ENCODE measurements around the gene INO80B. TPM values are rescaled to one million over a fixed set of nuclear protein-coding genes. Genes with fewer than 3 reads are reported as not detected.

Gene INO80B
- total and polyA plus RNA-seq, 9 of the 15 experiments (the other 6 are each of a cell fraction or from before 2014, with no cell fraction given), result 0.41 to 22.6 (median 9.0) TPM

GRCh38 chr2:74426181-74426758 is 28.6 kb upstream of the INO80B start:
- Histone ChIP-seq H2AFZ (ENCODE audit: low read depth, low read length) (no peak overlapping the region), H3K9me1 (ENCODE audit: control insufficient read depth, insufficient read depth, low read length) (no peaks in the 10 kb centered on the region), H4K20me1 (replicated peaks; ENCODE audit: control insufficient read depth, insufficient read depth, low read length) (no peaks in the 10 kb centered on the region), H3K79me2 (ENCODE audit: control insufficient read depth, insufficient read depth, low read length) (no peaks in the 10 kb centered on the region), H3K9ac (ENCODE audit: insufficient read depth in 1 of 2, low read depth in 2 of 2, low read length in 2 of 2) (peak overlapping the region in 1 of 2 experiments; percentile 36; a peak in 2 of 4 replicates), H3K36me3 (ENCODE audit: control insufficient read depth, insufficient read depth, low read length) (no peaks in the 10 kb centered on the region), H3K27ac (ENCODE audit: extremely low read depth, low read depth, low read length) (no peak overlapping the region), H3K27me3 (ENCODE audit: control insufficient read depth in 2 of 2, insufficient read depth in 2 of 2, low read length in 2 of 2) (peaks cover 0 to 8% of the 10 kb centered on the region in 2 experiments; a peak in 2 of 5 replicates), H3K4me1 (replicated peaks in 1 of 2; ENCODE audit: control insufficient read depth in 2 of 2, insufficient read depth in 2 of 2, low read length in 2 of 2) (peaks cover 0 to 25% of the 10 kb centered on the region in 2 experiments; a peak in 3 of 5 replicates), H3K4me2 (ENCODE audit: insufficient read depth, low read length) (no peak overlapping the region), H3K4me3 (no peak overlapping the region), H3K9me3 (replicated peaks; ENCODE audit: control insufficient read depth, insufficient read depth, low read depth, low read length) (no peaks in the 10 kb centered on the region)
- peak in 2 of 4 experiments; percentile 39 to 40 for DNase-seq (ENCODE audit: extremely low read depth in 1 of 4, low spot score in 3 of 4)
- 32% methylated on average over 12 of the region's 14 CpGs for WGBS (ENCODE audit: insufficient coverage, low coverage, missing lambda C conversion rate)
- no peak for FAIRE-seq
- ATAC-seq, result no peak
- in situ Hi-C loops (cut with MboI), result no loop called here
- no peak for TF ChIP-seq RFX5 (IDR thresholded peaks at IDR 0.05; ENCODE audit: low read depth, low read length)
- no peak for TF ChIP-seq EP400 (IDR thresholded peaks at IDR 0.05)
- TF ChIP-seq PTBP1 (IDR thresholded peaks at IDR 0.05; ENCODE audit: low read depth, low read length), result no peak
- 0 out of 2 replicates have a peak, but pooled peaks have one; percentile 35 for TF ChIP-seq CBFA2T3 (IDR thresholded peaks at IDR 0.05)
- TF ChIP-seq ZNF76 (CRISPR knock-in tag; IDR thresholded peaks at IDR 0.05; ENCODE audit: borderline replicate concordance), result no peak
- intact Hi-C loops (cut with micrococcal nuclease), result no loop called here
- CTCF ChIA-PET (ENCODE audit: low intra/inter-chr PET ratio), result no interaction called here
- no TSS peak for BruUV-seq (replicated peaks)
- POLR2A ChIA-PET, result interaction anchor here (2.1 kb wide), 1 partner anchor 14 kb away, joined by 5 read pairs; no protein-coding TSS in a partner anchor

GRCh38 chr2:74427551-74427950 is 27.3 kb upstream of the INO80B start:
- ATAC-seq, result no peak

More at GRCh38 chr2:74427551-74427950, 27.3 kb upstream of the INO80B start:
- Histone ChIP-seq H3K36me3 (ENCODE audit: control insufficient read depth, insufficient read depth, low read length) (no peaks in the 10 kb centered on the region), H3K4me2 (ENCODE audit: insufficient read depth, low read length) (no peak overlapping the region), H3K79me2 (ENCODE audit: control insufficient read depth, insufficient read depth, low read length) (no peaks in the 10 kb centered on the region), H3K27me3 (ENCODE audit: control insufficient read depth in 2 of 2, insufficient read depth in 2 of 2, low read length in 2 of 2) (no peaks in the 10 kb centered on the region), H3K4me3 (no peak overlapping the region), H3K4me1 (replicated peaks in 1 of 2; ENCODE audit: control insufficient read depth in 2 of 2, insufficient read depth in 2 of 2, low read length in 2 of 2) (peaks cover 0 to 16% of the 10 kb centered on the region in 2 experiments; a peak in 1 of 5 replicates), H3K9me3 (replicated peaks; ENCODE audit: control insufficient read depth, insufficient read depth, low read depth, low read length) (no peaks in the 10 kb centered on the region), H3K9me1 (ENCODE audit: control insufficient read depth, insufficient read depth, low read length) (no peaks in the 10 kb centered on the region), H2AFZ (ENCODE audit: low read depth, low read length) (no peak overlapping the region), H3K9ac (ENCODE audit: insufficient read depth in 1 of 2, low read depth in 2 of 2, low read length in 2 of 2) (no peak overlapping the region), H4K20me1 (replicated peaks; ENCODE audit: control insufficient read depth, insufficient read depth, low read length) (no peaks in the 10 kb centered on the region), H3K27ac (ENCODE audit: extremely low read depth, low read depth, low read length) (no peak overlapping the region)
- FAIRE-seq, result no peak
- no TSS peak for BruUV-seq (replicated peaks)
- in situ Hi-C loops (cut with MboI) (no loop called here), intact Hi-C loops (cut with micrococcal nuclease) (no loop called here)
- ChIA-PET POLR2A (interaction anchor here (1.7 kb wide), 1 partner anchor 13 kb away, joined by 7 read pairs; no protein-coding TSS in a partner anchor), CTCF (ENCODE audit: low intra/inter-chr PET ratio) (no interaction called here)
- TF ChIP-seq STAT5A (IDR thresholded peaks at IDR 0.05; ENCODE audit: borderline replicate concordance, low read length) (no peak), NRF1 (conservative IDR thresholded peaks at IDR 0.05 in 1 of 2, IDR thresholded peaks at IDR 0.05 in 1 of 2) (no peak), CHD4 (IDR thresholded peaks at IDR 0.05; ENCODE audit: insufficient read depth, insufficient replicate concordance, low read depth, low read length, poor library complexity, severe bottlenecking) (no peak), E2F1 (CRISPR knock-in tag; IDR thresholded peaks at IDR 0.05) (no peak)
- TF ChIP-seq, protein P1, sequence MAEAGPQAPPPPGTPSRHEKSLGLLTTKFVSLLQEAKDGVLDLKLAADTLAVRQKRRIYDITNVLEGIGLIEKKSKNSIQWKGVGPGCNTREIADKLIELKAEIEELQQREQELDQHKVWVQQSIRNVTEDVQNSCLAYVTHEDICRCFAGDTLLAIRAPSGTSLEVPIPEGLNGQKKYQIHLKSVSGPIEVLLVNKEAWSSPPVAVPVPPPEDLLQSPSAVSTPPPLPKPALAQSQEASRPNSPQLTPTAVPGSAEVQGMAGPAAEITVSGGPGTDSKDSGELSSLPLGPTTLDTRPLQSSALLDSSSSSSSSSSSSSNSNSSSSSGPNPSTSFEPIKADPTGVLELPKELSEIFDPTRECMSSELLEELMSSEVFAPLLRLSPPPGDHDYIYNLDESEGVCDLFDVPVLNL (CRISPR knock-in tag; IDR thresholded peaks at IDR 0.05; ENCODE audit: low read depth), result no peak
- TF ChIP-seq, protein P2, sequence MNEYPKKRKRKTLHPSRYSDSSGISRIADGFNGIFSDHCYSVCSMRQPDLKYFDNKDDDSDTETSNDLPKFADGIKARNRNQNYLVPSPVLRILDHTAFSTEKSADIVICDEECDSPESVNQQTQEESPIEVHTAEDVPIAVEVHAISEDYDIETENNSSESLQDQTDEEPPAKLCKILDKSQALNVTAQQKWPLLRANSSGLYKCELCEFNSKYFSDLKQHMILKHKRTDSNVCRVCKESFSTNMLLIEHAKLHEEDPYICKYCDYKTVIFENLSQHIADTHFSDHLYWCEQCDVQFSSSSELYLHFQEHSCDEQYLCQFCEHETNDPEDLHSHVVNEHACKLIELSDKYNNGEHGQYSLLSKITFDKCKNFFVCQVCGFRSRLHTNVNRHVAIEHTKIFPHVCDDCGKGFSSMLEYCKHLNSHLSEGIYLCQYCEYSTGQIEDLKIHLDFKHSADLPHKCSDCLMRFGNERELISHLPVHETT (CRISPR knock-in tag; conservative IDR thresholded peaks at IDR 0.05 in 1 of 2, IDR thresholded peaks at IDR 0.05 in 1 of 2), result no peak
- 3% methylated on average over 3 of the region's 3 CpGs for WGBS (ENCODE audit: insufficient coverage, low coverage, missing lambda C conversion rate)
- no peak for DNase-seq (ENCODE audit: extremely low read depth in 1 of 4, low spot score in 3 of 4)

Data from K562 (cell line).